Stimulated activated CD4-positive, alpha-beta T cell treated with anti-CD3 and anti-CD28 coated beads, TNF-alpha, amount 100 ng/mL, for 48 hours (primary cell): ENCODE data around the gene NRP1.

ENCODE experiments used
- DNase-seq, 3 donors: peaks; one replicate each; pipeline ENCODE4 v3.0.0-alpha.2; 2020; ENCODE audit warnings: low read depth in 3 of 3

NRP1 gene

DNA sequence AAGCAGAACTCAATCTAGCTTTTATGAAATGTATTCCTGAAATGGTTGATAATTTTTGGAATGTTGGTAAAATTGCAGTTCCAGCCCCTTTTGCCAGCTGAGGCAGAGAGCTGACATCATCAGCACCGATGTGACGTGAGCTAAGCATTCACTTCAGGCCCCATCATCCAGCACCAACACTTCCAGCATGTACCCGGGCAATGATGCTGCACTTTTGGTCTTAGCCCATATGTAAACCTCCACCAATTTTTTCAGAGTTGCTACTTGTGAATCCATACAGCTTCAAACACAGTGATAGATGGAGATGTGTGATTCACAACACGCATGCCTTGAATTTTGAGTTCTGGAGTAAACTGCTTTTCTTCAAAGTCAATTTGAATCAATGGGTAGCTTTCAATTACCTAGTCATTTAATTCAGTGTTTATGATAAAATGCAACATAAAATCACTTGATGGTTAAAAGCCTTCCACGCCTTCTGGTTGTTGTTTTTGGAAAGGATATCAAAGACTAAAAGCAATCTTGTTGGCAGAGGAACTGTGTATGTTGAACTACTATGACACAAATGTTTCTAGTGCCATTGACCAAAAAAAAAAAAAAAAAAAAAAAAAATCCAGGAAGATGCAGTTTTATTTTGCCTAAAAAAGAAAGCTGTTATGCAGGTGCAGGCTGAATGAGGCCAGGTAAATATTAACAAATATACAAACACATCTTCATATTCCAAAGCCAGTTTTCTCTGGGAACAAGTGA is 73.9 kb downstream of the NRP1 start:
- no peak for DNase-seq

DNA sequence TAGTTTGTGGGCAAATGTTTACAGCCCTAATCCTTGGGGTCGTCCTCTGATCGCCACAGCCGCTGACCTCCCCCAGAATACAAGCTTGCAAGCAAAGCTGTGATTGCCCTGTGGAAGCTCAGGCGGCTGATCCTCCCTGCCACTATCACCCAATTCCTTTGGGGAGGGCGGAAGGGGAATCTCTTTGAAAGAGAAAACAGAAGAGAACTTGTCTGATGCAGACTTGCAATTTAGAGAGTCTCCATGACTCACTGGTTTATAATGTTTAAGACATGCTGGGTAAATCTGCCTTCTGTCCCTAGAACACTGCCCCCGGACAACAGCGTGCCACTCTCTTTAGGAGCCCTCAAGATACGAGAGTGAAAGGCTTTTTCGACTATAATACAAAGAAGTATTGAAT is 75.5 kb downstream of the NRP1 start:
- DNase-seq, result no peak

DNA sequence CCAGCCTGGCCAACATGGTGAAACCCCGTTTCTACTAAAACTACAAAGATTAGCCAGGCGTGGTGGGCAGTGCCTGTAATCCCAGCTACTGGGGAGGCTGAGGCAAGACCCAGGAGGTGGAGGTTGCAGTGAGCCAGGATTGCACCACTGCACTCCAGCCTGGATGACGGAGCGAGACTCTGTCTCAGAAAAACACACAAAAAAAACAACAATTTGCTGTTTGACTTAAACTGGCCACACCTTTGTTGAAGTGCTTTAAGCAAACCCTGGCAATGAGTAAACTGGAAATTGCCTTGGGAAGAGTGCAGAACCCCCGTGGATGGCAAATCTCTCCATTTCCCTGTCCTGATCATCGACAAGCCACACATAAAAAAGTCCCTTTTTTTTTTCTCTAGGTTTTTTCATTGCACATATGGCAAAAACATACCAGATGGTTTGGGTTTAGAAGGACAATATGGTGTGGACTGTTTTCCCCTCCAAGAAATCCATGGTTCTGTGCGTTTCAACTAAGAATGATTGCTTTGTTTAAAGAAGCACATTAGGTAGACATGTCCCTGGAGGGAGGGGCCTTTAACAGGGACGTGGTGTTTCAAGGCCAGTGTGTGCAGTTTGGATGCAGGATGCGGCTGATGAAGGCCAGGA is 76.9 kb downstream of the NRP1 start:
- DNase-seq, result no peak

DNA sequence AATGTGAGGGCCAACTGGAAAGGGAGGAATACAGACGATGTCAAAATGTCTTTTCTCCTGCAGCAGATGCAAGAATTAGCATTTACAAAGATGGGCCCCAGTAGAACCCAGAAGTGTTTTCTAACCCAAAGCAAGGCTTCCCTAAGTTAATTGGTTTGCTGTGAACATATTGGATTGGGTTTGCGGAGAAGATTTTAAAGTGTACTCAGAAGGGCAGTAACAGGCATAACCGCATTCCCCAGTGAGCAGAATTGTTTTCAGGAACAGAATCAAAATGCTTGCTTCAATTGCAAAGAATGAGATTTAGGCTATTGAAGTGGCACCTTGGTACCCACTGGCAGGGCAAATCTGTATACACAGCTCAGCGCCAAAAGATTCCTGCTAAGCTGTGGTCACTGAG is 78.0 kb downstream of the NRP1 start:
- DNase-seq, result no peak

DNA sequence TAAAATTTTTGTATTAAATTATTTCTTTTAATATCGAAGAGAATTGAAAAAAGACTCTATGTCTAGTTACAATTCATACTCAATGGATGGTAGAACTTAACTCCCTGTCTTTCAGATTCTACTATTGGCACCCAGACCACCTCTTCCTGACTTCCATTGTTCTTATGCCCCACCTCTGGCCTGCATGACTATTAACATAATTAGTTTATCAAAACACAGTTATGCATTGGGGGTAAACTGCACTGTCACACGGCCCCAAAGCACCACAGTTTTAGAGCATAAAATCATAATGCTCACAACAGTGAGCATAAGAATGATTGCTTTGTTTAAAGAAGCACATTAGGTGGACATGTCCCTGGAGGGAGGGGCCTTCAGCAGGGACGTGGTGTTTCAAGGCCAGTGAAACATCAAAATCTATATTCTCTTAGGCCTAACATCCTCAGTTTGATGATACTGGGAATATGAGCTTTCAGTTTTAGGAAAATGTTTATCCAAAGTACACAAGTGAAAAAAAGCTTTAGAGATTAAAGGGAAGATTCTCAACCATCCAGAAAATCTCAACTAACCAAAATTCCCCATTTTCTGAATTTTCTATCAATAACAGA is 79.8 kb downstream of the NRP1 start:
- no peak for DNase-seq

DNA sequence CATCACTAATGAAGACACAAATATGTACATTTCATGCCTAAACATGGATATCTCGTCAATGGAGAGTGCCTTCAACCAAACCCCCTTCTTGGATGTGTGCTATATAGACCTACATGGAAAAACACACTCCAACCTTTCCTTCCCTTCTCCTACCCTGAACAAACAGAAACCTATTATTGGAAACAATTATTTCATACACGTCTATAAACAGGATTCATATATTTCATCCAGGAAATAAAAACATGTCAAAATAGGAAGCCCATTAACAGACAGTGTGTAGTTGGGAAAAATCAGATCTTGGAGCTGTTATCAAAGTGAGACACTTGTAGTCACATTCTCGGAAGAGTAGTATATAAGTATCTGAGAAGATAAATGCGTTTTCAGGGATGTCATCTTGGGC is 81.1 kb downstream of the NRP1 start:
- DNase-seq, result no peak

DNA sequence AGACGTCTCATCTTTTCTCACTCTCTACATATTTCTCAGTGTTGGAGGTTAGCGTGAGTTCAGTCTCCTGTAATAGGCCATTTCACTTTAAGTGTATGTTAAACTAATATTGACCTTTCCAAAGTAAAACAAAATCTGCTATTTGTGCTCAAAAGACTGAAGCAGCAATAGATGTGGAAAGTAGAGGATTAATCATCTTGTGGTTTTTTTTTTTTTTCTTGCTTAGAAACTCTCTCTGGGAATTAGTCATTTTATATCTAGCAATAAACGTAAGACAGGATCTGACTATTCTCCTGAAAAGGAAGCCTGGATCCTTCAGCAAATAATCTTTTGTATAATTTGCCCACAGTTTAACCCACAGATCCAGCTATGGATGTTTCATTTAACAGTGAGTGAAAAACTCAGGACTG is 81.7 kb downstream of the NRP1 start:
- DNase-seq, result no peak

DNA sequence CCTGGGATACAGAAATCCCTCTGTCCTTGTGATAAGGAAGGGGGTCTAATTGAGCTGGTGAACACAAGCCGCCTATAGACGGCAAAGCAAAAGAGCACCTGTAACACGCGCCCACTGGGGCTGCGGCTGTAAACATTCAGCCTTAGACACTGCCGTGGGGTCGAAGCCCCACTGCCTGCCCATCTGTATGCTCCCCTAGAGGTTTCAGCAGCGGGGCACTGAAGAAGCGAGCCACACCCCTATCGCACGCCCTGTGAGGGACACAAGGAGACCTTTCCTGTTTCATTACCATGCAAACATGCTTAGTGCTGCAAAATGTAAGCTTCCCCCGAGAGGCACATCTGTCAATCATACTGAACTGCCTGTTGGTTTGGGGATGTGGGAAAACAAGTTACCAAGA is 82.1 kb downstream of the NRP1 start:
- no peak for DNase-seq

DNA sequence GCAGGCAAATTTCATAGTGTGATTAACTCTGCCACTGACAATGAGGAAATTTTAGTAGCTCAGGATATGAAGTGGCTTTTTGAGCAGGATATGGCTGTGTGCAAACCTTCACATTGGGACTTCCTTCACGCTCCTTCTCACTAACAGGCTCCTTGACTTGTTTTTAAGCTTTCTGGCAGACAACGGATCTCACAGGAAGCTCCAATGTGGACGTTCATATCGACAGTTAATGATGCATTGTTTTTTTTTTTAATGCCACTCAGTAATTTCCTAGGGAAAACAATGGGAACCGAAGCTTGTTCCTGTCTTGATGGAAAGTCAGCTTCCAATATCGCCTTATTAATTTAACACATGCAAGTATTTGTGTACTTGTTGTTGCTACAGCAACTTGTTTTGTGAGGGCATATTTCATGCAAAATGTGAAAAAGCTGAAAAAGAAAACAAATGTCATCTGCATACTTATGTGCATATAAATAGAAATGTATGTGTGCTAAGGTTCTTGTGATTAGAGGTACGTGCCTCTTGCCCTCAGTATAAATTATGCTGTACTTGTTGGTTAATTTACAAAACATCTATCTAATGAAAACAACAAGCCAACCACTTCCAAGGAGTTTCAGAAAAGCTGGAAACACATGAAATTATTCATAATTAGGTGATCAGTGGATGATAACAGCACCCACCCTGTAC is 84.7 kb downstream of the NRP1 start:
- DNase-seq, result no peak

DNA sequence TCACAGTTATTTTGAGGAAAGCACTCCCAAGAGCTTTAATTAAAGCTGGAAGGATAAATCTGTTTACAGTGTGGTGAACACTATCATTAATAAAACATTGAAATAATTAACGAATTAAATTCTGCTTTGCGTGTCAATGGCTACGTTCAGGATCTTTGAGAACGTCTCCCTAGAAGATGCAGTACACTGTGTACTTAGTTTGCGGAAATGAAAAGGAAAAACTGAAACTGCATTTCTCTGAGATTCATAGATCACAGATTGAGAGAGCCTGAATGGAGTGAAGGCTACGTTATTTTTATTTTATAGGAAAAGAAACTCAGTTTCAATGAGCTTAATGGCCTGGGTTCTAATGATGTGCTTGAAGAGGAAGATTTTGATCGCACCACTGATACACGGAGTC is 85.3 kb downstream of the NRP1 start:
- no peak for DNase-seq

DNA sequence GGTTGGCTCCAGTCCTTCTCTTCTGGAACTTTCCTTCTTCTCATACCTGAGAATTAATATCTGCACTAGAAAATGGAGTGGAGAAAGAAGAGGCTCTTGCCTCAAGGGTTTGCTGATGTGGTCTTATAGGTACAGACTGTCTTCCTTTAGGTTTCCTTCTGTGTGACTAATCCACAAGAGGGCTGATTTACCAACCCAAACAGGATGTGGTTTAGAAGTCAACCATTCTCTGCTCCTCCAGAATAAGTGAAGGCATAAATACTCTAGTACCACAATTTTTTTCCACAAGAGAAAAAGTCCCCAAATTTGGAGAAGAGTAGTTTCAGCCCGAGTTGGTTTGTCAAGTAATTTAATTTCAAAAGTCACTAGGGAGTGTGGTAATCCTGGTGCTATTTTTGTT is 85.8 kb downstream of the NRP1 start:
- DNase-seq, result no peak

DNA sequence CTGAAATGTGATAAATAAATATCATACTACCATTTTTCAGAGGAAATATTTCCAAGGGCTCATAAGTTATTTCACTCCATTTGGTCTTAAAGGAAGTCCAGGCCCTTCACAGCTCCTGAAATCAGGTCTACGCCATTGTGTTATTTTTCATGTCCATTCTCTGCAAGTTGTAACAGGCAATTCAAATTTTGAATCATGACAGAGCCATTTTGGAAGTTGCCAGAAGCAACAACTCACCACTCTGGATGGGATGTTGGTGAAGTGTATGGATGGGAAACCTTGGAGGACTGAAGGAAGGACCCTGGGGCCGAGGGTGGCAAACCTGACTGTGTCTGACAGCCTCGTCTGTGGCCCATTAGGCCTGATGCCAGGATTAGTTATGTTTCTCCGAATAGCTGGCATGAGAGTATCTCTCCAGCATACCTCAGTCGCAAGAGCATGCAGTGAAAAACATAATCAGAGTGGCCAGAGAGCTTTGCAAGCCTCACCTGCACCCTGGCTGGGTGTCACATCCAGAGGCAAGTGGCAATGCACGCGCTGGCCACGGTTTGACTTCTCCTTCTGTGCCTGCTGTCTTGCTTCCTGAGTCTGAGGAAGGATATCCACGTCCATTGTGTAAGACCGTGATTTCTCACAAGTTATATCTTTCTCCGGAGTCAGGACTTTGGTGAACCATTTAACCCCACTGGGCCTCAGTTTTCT is 87.1 kb downstream of the NRP1 start:
- DNase-seq, result no peak

DNA sequence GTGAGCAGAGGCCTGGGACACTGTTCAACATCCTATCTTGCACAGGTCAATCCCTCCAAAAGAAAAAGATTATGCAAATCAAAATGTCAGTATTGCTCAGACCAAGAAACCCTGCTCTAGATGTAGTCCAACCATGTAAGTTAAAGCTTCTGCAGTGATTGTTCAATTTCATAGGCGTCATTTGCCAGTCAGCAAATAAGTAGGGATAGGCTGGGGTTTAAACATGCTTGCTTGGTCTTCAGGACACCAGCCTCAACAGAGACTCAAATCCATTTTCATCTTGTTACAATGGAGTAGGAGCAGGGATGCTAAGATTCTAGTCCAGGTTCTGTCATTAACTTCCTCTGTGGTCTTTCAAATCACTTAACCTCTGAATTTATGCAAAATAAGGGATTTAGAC is 89.1 kb downstream of the NRP1 start:
- DNase-seq, result no peak

DNA sequence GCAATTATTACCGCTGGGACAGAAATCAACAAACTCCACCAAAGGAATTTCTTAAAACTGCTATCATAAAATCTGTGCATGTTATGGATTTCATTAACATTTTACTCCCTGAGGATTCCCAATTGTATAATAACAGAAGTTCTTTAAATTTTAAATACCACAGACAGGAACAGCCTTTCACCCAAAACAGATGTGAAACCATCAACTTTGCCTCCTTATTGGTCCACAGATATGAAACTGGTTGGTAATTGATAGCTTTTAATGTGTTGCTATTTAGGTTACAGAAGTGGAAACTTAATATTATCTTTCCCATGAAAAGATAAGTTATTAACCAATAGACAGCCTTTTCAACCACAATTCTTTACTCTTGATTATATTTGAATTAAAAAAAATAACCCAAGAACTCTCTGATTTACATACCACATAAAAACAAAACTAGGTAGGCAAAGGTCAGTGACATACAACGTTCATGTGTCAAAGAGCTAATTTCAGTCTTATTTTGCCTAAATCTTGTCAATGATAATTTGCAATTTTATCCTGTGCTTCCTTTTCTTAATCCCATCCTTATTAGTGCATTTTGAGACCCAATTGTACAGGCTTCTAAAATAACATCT is 90.0 kb downstream of the NRP1 start:
- no peak for DNase-seq

DNA sequence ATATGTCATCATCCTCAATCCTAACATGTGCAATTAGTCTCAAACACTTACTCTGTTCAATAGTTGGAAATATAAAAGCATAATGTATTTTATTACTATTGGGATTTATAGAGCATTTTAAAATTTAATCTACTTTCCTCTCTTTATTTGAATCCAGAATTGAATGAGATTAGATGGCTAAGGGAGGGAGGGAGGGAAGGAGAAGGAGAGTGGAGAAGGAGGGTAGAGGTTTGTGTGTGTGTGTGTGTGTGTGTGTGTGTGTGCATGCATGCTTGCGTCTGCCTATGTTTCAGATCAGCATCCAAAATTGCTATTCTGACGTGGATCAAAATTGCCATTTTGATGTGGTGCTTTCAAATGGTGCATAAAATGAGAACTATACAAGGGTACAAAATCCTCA is 90.8 kb downstream of the NRP1 start:
- DNase-seq, result no peak

DNA sequence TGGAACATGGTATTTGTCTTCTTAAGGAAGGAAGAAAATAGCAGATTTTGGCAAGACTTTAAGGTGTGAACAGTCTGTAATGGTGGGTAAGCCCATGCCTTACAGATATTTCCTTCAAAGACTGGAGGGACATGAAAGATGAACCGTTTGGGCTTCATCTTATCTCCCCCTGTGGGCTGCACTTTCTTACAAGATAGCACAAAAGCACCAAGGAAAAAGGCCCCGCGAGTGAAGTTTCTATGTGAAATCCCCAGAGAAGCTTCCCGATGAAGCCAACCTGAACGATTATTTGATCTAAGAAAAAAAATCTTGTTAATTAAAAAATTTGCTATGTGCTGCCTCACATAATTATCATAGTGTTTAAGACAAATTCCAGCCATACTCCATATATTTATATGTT is 91.5 kb downstream of the NRP1 start:
- no peak for DNase-seq

DNA sequence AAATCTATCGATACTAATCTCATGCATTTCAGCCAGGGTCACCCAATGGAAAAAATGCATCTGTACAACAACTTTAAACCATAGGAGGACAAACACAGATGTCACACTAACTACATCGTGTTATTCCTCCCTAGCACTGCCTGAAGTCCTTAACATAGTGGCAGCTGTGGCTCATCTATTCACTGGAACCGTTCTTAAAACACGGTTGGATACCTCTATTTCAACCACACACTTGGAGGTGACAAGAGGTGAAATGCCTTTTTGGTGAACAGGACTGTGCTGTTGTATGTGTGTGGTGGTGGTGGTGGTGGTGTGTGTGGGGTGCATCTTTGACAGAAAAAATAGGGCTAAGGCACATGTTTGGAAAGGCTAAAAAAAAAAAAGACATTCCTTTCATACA is 93.1 kb downstream of the NRP1 start:
- no peak for DNase-seq

DNA sequence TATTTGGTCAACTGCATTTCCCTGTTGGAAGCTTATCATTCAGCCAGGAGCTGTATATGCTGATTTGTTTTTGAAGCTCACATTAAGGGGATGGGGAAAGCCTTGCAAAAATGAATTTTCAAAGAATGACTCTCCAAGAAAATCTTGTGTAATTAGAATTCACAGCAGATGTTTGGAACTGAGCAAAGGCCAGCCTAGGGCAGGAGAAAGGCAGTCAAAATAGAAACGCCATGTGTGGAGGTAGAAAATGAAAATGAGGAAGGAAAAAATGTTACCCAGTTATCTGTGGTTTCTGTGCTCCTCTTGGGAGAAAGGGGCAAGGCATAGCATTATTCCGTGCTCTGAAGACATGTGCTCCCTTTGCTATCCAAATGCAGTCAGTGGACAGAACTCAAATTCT is 93.5 kb downstream of the NRP1 start:
- no peak for DNase-seq

DNA sequence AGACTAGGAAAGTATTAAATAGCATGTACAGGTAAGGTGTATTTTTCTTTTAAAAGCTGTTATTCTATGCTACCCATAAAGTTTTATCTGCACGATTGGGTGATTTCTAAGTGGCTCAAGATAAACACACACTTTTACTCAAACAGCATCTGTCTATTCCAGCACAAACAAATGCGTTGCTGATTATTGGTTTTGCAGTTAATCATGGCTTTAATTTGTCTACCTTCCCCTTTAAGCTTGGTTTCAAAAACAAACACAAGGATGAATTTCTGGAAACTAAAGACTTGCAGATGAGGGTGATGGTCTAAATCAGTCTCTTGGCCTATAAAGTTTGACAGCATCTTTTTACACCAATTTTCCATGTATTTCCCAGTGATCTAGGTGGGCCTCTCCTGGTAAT is 94.2 kb downstream of the NRP1 start:
- DNase-seq, result no peak

DNA sequence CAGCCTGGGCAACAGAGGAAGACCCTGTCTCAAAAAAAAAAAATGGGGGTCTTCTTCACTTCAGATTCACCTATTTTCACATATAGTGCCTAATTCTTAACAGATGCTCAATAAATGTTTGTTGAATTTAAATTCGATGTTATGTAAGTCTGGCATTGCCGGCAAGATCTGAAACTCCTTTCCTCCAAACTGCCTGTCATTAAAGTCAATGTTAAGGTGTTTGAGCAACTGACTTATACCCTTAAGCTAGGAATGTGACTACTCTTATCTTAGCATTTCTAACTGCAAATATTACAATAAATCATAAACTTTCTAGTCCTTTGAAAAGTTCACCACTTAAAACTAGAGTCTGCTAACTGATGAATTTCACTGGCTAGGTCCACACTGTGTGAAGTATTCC is 95.2 kb downstream of the NRP1 start:
- no peak for DNase-seq

DNA sequence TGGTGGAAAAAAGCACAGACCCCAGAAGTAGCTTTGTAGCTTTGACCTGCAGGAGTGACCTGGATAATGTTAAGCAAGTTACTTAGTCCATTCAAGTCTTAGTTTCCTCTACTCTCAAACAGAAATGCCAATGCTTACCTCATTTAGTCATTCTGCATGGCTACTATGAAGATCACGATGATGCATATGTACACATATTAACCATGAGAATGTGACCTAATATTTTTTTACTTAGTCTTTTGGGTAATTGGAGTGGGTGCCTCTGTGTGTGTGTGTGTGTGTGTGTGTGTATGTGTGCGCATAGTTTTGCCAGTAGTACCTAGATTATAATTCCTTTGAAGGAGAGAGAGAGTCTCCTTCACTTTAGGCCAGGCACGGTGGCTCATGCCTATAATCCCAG is 95.8 kb downstream of the NRP1 start:
- no peak for DNase-seq
